NB4 (cell line): Measurements from ENCODE around the gene CNTN1.

Experiments
- CTCF ChIP-seq: IDR thresholded peaks from one replicate; pipeline ENCODE4 v1.5.1; 2012; ENCODE audit warnings: low read depth, low read length
- MAX ChIP-seq: IDR thresholded peaks from 2 replicates; pipeline ENCODE4 v1.6.1; 2011; ENCODE audit warnings: low read depth, low read length
- POLR2A ChIP-seq: IDR thresholded peaks from 2 replicates; pipeline ENCODE4 v1.6.1; 2011; ENCODE audit warnings: mild to moderate bottlenecking; ENCODE audit not compliant: insufficient read length; ENCODE audit errors: extremely low read depth

GRCh38 chr12:41061192-41061591 lies 369.0 kb downstream of the CNTN1 start:
- TF ChIP-seq CTCF: no peak
- no peak for TF ChIP-seq MAX
- no peak for TF ChIP-seq POLR2A
